Measurements from ENCODE around the gene DECR2. TPM values are rescaled to one million over a fixed set of nuclear protein-coding genes. Genes with fewer than 3 reads are reported as not detected.

The DECR2 gene
- total and polyA plus RNA-seq, 9 of the 15 experiments (the other 6 are each of a cell fraction or from before 2014, with no cell fraction given): 1.0 to 31.9 (median 10.3) TPM

DNA sequence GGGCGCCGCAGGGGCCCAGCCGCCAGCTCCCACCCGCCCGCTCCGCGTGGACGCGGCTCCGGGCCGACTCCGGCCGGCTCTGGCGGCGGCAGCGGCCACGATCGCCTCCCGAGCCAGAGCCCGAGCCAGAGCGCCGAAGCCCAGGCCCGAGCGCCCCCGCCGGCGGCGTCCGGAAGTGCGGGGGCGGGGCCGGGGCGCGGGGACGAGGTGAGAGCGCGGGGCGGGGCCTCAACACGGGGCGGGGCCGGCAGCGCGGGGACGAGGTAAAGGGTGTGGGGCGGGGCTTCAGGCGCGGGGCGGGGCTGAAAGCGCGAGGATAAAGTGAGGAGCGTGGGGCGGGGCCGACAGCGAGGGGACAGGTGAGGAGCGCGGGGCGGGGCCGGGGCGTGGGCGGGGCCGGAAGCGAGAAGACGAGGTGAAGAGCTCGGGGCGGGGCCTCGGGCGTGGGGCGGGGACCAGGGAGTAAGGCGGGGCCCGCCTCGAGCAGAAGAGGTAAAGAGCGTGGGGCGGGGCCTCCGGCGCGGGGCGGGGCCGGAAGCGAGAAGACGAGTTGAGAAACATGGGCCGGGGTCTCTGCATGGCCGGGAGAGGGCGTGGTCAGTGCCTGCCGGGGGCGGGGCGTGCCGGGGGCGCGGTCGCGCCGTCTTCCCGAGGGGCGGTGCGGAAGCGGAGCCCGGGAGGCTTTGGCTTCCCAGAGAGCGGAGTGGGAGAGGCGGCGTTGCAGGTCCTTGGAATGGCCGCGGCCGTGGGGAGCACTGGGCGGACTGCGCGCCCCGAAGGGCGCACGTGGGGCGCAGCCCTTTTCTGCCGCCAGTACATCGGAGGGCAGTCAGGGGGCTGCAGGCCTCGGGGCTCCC is 48.9 kb upstream of the DECR2 start, which contains the start of gene AXIN1 (continued):
- TF ChIP-seq, protein P1, sequence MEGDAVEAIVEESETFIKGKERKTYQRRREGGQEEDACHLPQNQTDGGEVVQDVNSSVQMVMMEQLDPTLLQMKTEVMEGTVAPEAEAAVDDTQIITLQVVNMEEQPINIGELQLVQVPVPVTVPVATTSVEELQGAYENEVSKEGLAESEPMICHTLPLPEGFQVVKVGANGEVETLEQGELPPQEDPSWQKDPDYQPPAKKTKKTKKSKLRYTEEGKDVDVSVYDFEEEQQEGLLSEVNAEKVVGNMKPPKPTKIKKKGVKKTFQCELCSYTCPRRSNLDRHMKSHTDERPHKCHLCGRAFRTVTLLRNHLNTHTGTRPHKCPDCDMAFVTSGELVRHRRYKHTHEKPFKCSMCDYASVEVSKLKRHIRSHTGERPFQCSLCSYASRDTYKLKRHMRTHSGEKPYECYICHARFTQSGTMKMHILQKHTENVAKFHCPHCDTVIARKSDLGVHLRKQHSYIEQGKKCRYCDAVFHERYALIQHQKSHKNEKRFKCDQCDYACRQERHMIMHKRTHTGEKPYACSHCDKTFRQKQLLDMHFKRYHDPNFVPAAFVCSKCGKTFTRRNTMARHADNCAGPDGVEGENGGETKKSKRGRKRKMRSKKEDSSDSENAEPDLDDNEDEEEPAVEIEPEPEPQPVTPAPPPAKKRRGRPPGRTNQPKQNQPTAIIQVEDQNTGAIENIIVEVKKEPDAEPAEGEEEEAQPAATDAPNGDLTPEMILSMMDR (IDR thresholded peaks at IDR 0.05 in 2 of 3, conservative IDR thresholded peaks at IDR 0.05 in 1 of 3; ENCODE audit: insufficient read depth in 2 of 3, low read depth in 1 of 3, low read length in 3 of 3): peak in 2 of 3 experiments; percentile 62 to 81; a peak in 3 of 6 replicates
- TF ChIP-seq, protein P2, sequence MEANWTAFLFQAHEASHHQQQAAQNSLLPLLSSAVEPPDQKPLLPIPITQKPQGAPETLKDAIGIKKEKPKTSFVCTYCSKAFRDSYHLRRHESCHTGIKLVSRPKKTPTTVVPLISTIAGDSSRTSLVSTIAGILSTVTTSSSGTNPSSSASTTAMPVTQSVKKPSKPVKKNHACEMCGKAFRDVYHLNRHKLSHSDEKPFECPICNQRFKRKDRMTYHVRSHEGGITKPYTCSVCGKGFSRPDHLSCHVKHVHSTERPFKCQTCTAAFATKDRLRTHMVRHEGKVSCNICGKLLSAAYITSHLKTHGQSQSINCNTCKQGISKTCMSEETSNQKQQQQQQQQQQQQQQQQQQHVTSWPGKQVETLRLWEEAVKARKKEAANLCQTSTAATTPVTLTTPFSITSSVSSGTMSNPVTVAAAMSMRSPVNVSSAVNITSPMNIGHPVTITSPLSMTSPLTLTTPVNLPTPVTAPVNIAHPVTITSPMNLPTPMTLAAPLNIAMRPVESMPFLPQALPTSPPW (CRISPR knock-in tag; IDR thresholded peaks at IDR 0.05): peak; percentile 75
- TF ChIP-seq CCNT2 (IDR thresholded peaks at IDR 0.05; ENCODE audit: borderline replicate concordance, extremely low read depth, insufficient read length, low read depth, low read length): peak; percentile 69

All from K562 (cell line).